K562 (cell line): Measurements from ENCODE around the gene ARL3. TPM values are rescaled to one million over a fixed set of nuclear protein-coding genes. Genes with fewer than 3 reads are reported as not detected.
A peak's percentile ranks its signal among the peaks of the same experiment; 100 is the strongest.

ENCODE experiments used
- CSDE1 ChIP-seq, 2 experiments: fragments of 450-650 bp; IDR thresholded peaks; 2 replicates each; pipeline ENCODE4 v1.6.1; 2016; ENCODE audit warnings: mild to moderate bottlenecking in 1 of 2
- ETV6 ChIP-seq, 3 experiments: fragments of 150-350 bp in 1 of 3; sonication (generic) in 1 of 3; formaldehyde crosslinking in 1 of 3; IDR thresholded peaks; 2 replicates each; pipeline versions ENCODE4 v1.6.1 to v1.8.0; 2014 to 2022; ENCODE audit warnings: borderline replicate concordance in 2 of 3, low read depth in 2 of 3, antibody characterized with exemption in 1 of 3, low read length in 1 of 3, mild to moderate bottlenecking in 1 of 3, missing genetic modification reagents in 1 of 3
- FOXA1 ChIP-seq: fragments of 450-650 bp; IDR thresholded peaks from 2 replicates; pipeline ENCODE4 v1.6.1; 2016; ENCODE audit warnings: mild to moderate bottlenecking, borderline replicate concordance
- GABPA ChIP-seq: fragments of 200-800 bp; sonication (Bioruptor generic); conservative IDR thresholded peaks from 2 replicates; pipeline ENCODE4 v1.6.1; 2016; ENCODE audit warnings: low read depth, missing genetic modification characterization, missing compliant biosample characterization
- ILK ChIP-seq: fragments of 450-650 bp; IDR thresholded peaks from 2 replicates; pipeline ENCODE4 v1.6.1; 2016; ENCODE audit warnings: missing genetic modification characterization, low read depth, mild to moderate bottlenecking, missing compliant biosample characterization, moderate library complexity, borderline replicate concordance
- KDM1A ChIP-seq, 2 experiments: fragments of 450-650 bp; IDR thresholded peaks; 2 replicates each; pipeline ENCODE4 v1.6.1; 2016; ENCODE audit warnings: mild to moderate bottlenecking in 2 of 2
- RCOR1 ChIP-seq, 2 experiments: IDR thresholded peaks; 2 replicates each; pipeline ENCODE4 v1.6.1; 2012; ENCODE audit warnings: low read depth in 2 of 2, low read length in 2 of 2, borderline replicate concordance in 1 of 2, improper control_type of control experiment in 1 of 2
- TAF1 ChIP-seq: IDR thresholded peaks from 2 replicates; pipeline ENCODE4 v1.6.1; 2011; ENCODE audit warnings: mild to moderate bottlenecking, low read length, moderate library complexity; ENCODE audit not compliant: insufficient read depth, control insufficient read depth, severe bottlenecking; ENCODE audit errors: extremely low read depth
- TOE1 ChIP-seq, 2 experiments: fragments of 450-650 bp in 1 of 2; sonication (generic) in 1 of 2; formaldehyde crosslinking in 1 of 2; IDR thresholded peaks; 2 replicates each; pipeline versions ENCODE4 v1.7.1 to v1.8.0; 2016 to 2022; ENCODE audit warnings: borderline replicate concordance in 2 of 2, mild to moderate bottlenecking in 2 of 2, antibody characterized with exemption in 1 of 2, inconsistent platforms in 1 of 2, low read depth in 1 of 2, missing genetic modification reagents in 1 of 2, moderate library complexity in 1 of 2
- TRIM28 ChIP-seq: fragments of 450-650 bp; IDR thresholded peaks from 2 replicates; pipeline ENCODE4 v1.6.1; 2017
- ZFPM2 ChIP-seq: fragments of 250-450 bp; sonication (Bioruptor Pico); IDR thresholded peaks from 2 replicates; pipeline ENCODE4 v1.5.1; 2022; ENCODE audit warnings: mild to moderate bottlenecking
- ZNF184 ChIP-seq: sonication (generic); formaldehyde crosslinking; IDR thresholded peaks from 2 replicates; pipeline ENCODE4 v1.5.0; 2020; ENCODE audit warnings: missing genetic modification reagents
- ZNF57 ChIP-seq: fragments of 450-650 bp; formaldehyde crosslinking; IDR thresholded peaks from 2 replicates; pipeline ENCODE4 v1.4.0; 2020; ENCODE audit warnings: mild to moderate bottlenecking, moderate library complexity
- polyA plus RNA-seq, 8 experiments: library from polyadenylated mRNA; depleted of rRNA in 4 of 8; stranded (reverse) in 5 of 8; unstranded in 3 of 8; fragments of >200 nt; fragmentation: Nextera tagmentation in 2 of 8; fragmentation: Illumina TruSeq in 1 of 8; extraction: Ambion mirVana in 2 of 8; extraction: Trizol in 1 of 8; gene quantifications; 2 replicates each; pipeline versions ENCODE4 v1.2.1 to v1.2.3, GENCODE V29; 2011 to 2014; ENCODE audit warnings: inconsistent platforms in 1 of 8, missing spikeins in 1 of 8
- total RNA-seq, 7 experiments: library from RNA; depleted of rRNA in 6 of 7; stranded (reverse); fragments of >200 nt in 6 of 7; fragmentation: Illumina TruSeq in 2 of 7; extraction: Trizol in 2 of 7; gene quantifications; 2 replicates each; pipeline versions ENCODE4 v1.2.1 to v1.2.3, GENCODE V29; 2011 to 2021; ENCODE audit warnings: low replicate concordance in 1 of 7
- TF ChIP-seq, protein P1 (sequence below): fragments of 450-650 bp; IDR thresholded peaks from 2 replicates; pipeline ENCODE4 v1.6.1; 2018; ENCODE audit not compliant: partially characterized antibody
- TF ChIP-seq, protein P2 (sequence below): fragments of 200-800 bp; sonication (Bioruptor generic); IDR thresholded peaks from 2 replicates; pipeline ENCODE4 v1.6.1; 2017; ENCODE audit warnings: missing genetic modification characterization, missing compliant biosample characterization
- TF ChIP-seq, protein P3 (sequence below): sonication (generic); formaldehyde crosslinking; IDR thresholded peaks from 2 replicates; pipeline ENCODE4 v1.8.1; 2022; ENCODE audit warnings: missing genetic modification reagents
- TF ChIP-seq, protein P4 (sequence below), 3 experiments: fragments of 200-800 bp in 1 of 3; sonication (Bioruptor generic) in 1 of 3; sonication (generic) in 1 of 3; formaldehyde crosslinking in 1 of 3; IDR thresholded peaks; 2 replicates each; pipeline versions ENCODE4 v1.6.1 to v1.8.0; 2016 to 2022; ENCODE audit warnings: mild to moderate bottlenecking in 2 of 3, missing compliant biosample characterization in 2 of 3, missing genetic modification characterization in 2 of 3, missing genetic modification reagents in 1 of 3

The ARL3 gene
- total and polyA plus RNA-seq, 9 of the 15 experiments (the other 6 are each of a cell fraction or from before 2014, with no cell fraction given) = 2.9 to 8.9 (median 4.8) TPM

DNA sequence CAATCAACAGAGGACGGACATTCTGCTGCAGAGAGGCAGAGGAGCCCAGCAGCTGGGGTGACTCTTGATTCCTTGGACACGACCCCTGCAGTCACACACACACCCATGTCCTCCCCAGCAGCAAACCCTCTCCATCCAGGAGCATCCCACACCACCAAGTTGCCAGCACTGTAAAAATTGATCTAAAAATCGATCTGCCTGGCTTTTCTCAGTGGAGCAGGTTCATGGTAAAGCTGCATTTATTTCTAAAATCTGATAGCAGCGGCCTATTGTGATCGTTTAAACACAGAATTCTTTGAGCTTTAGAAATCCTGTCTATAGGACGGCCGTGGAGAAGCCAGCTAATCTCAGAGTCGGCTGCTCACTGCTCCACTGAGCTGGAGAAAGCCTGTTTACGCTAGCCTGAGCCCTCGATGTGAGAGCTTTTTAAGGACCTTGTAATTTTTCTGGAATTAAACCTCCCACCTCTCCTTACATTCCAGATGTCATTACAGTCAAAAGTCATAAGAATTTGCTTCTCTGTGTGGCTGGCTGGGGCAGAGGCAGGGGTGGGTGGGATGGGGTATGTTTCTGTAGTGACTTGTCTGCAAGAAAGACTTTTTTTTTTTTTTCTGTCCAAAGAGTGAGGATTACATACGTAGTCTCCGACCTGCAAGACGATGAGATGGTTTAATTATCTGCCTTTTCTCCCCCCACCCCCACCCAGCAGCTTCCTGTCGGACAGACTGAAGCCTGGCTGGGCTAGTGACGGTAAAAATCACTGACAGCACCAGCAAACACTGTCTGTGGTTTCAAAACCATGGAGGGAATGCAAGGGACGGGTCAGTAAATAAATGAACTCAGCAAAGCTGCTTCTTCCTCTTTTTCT lies 38.3 kb downstream of the ARL3 start (continued):
- TF ChIP-seq, protein P1, sequence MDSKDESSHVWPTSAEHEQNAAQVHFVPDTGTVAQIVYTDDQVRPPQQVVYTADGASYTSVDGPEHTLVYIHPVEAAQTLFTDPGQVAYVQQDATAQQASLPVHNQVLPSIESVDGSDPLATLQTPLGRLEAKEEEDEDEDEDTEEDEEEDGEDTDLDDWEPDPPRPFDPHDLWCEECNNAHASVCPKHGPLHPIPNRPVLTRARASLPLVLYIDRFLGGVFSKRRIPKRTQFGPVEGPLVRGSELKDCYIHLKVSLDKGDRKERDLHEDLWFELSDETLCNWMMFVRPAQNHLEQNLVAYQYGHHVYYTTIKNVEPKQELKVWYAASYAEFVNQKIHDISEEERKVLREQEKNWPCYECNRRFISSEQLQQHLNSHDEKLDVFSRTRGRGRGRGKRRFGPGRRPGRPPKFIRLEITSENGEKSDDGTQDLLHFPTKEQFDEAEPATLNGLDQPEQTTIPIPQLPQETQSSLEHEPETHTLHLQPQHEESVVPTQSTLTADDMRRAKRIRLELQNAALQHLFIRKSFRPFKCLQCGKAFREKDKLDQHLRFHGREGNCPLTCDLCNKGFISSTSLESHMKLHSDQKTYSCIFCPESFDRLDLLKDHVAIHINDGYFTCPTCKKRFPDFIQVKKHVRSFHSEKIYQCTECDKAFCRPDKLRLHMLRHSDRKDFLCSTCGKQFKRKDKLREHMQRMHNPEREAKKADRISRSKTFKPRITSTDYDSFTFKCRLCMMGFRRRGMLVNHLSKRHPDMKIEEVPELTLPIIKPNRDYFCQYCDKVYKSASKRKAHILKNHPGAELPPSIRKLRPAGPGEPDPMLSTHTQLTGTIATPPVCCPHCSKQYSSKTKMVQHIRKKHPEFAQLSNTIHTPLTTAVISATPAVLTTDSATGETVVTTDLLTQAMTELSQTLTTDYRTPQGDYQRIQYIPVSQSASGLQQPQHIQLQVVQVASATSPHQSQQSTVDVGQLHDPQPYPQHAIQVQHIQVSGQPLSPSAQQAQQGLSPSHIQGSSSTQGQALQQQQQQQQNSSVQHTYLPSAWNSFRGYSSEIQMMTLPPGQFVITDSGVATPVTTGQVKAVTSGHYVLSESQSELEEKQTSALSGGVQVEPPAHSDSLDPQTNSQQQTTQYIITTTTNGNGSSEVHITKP = no peak
- no peak for TF ChIP-seq ETV6 (IDR thresholded peaks at IDR 0.05; ENCODE audit: borderline replicate concordance in 1 of 2, low read depth in 2 of 2, low read length in 1 of 2)
- TF ChIP-seq ETV6 (CRISPR knock-in tag; IDR thresholded peaks at IDR 0.05; ENCODE audit: borderline replicate concordance) = no peak
- no peak for TF ChIP-seq ZNF57 (CRISPR knock-in tag)
- no peak for TF ChIP-seq TAF1
- TF ChIP-seq GABPA (tag) = 0 out of 2 replicates have a peak, but pooled peaks have one; percentile 24
- TF ChIP-seq, protein P2, sequence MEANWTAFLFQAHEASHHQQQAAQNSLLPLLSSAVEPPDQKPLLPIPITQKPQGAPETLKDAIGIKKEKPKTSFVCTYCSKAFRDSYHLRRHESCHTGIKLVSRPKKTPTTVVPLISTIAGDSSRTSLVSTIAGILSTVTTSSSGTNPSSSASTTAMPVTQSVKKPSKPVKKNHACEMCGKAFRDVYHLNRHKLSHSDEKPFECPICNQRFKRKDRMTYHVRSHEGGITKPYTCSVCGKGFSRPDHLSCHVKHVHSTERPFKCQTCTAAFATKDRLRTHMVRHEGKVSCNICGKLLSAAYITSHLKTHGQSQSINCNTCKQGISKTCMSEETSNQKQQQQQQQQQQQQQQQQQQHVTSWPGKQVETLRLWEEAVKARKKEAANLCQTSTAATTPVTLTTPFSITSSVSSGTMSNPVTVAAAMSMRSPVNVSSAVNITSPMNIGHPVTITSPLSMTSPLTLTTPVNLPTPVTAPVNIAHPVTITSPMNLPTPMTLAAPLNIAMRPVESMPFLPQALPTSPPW (CRISPR knock-in tag) = peak; percentile 48; the same call in 1 of the 2 replicates
- TF ChIP-seq KDM1A (IDR thresholded peaks at IDR 0.05) = peak in 1 of 2 experiments; percentile 21; a peak in 2 of 4 replicates
- TF ChIP-seq, protein P3, sequence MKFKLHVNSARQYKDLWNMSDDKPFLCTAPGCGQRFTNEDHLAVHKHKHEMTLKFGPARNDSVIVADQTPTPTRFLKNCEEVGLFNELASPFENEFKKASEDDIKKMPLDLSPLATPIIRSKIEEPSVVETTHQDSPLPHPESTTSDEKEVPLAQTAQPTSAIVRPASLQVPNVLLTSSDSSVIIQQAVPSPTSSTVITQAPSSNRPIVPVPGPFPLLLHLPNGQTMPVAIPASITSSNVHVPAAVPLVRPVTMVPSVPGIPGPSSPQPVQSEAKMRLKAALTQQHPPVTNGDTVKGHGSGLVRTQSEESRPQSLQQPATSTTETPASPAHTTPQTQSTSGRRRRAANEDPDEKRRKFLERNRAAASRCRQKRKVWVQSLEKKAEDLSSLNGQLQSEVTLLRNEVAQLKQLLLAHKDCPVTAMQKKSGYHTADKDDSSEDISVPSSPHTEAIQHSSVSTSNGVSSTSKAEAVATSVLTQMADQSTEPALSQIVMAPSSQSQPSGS = no peak
- no peak for TF ChIP-seq FOXA1
- no peak for TF ChIP-seq ZNF184
- no peak for TF ChIP-seq ILK (tag)
- no peak for TF ChIP-seq CSDE1 (IDR thresholded peaks at IDR 0.05)
- no peak for TF ChIP-seq TRIM28
- TF ChIP-seq TOE1 (IDR thresholded peaks at IDR 0.05; ENCODE audit: borderline replicate concordance) = no peak
- no peak for TF ChIP-seq TOE1 (CRISPR knock-in tag; IDR thresholded peaks at IDR 0.05; ENCODE audit: borderline replicate concordance, low read depth)
- TF ChIP-seq RCOR1 (IDR thresholded peaks at IDR 0.05; ENCODE audit: borderline replicate concordance in 1 of 2, low read depth in 2 of 2, low read length in 2 of 2) = peak in 1 of 2 experiments; percentile 81; a peak in 2 of 4 replicates
- TF ChIP-seq, protein P4, sequence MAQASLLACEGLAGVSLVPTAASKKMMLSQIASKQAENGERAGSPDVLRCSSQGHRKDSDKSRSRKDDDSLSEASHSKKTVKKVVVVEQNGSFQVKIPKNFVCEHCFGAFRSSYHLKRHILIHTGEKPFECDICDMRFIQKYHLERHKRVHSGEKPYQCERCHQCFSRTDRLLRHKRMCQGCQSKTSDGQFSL (CRISPR knock-in tag; IDR thresholded peaks at IDR 0.05) = no peak
- TF ChIP-seq, protein P4 (tag; IDR thresholded peaks at IDR 0.05) = no peak
- TF ChIP-seq ZFPM2 = no peak
